Body of pancreas (tissue), 4 donors: ENCODE measurements around the gene ZPLD1. TPM values are rescaled to one million over a fixed set of nuclear protein-coding genes. Genes with fewer than 3 reads are reported as not detected.

Source experiments
- ATAC-seq: fragments of 150-250 bp; one replicate; pipeline ENCODE4 v1.9.1; 2016
- DNase-seq, 4 donors: peaks; one replicate each; pipeline ENCODE4 v3.0.0-alpha.2; 2019
- H3K27ac ChIP-seq, 4 donors: fragments of 200-600 bp; sonication (generic); 1 replicate in 3 of 4; 2 replicates in 1 of 4; pipeline versions ENCODE4 v1.5.1 to v1.6.1; 2016 to 2019; ENCODE audit warnings: mild to moderate bottlenecking in 1 of 4, mixed read lengths in 1 of 4, moderate library complexity in 1 of 4
- H3K27me3 ChIP-seq, 2 donors: fragments of 200-600 bp; sonication (generic); one replicate each; pipeline ENCODE4 v1.6.0; 2016; ENCODE audit warnings: mild to moderate bottlenecking in 1 of 2
- H3K36me3 ChIP-seq, 2 donors: fragments of 200-600 bp; sonication (generic); replicated peaks in 1 of 2; 2 replicates each; pipeline ENCODE4 v1.5.1; 2016; ENCODE audit warnings: low read depth in 2 of 2; ENCODE audit not compliant: insufficient read depth in 1 of 2
- H3K4me1 ChIP-seq: fragments of 200-600 bp; sonication (generic); one replicate; pipeline ENCODE4 v1.6.0; 2016
- H3K4me3 ChIP-seq, 2 donors: fragments of 200-600 bp; sonication (generic); 1 replicate in 1 of 2; 2 replicates in 1 of 2; pipeline ENCODE4 v1.5.1; 2016 to 2019
- H3K9me3 ChIP-seq, 3 donors: fragments of 200-600 bp; sonication (generic); 1 replicate in 2 of 3; 2 replicates in 1 of 3; pipeline ENCODE4 v1.5.1; 2016
- POLR2A ChIP-seq, 3 donors: fragments of 450-650 bp; IDR thresholded peaks; one replicate each; pipeline ENCODE4 v1.6.1; 2016; ENCODE audit warnings: antibody characterized with exemption in 3 of 3, mild to moderate bottlenecking in 2 of 3
- WGBS, 2 donors: methylation state at CpG; one replicate each; pipeline ENCODE4 v1.1.5; 2017; 5-methylcytosine and 5-hydroxymethylcytosine counted together
- intact Hi-C: fragments of 100-400 bp; cut with DNase I; formaldehyde crosslinking; loops from one replicate; pipeline ENCODE4 v1.15.1; 2023
- total RNA-seq, 2 donors: library from RNA; depleted of rRNA; stranded (reverse); fragments of >200 nt; gene quantifications; one replicate each; pipeline ENCODE4 v1.1.0, GENCODE V29; 2016
- TF ChIP-seq, protein P1 (sequence below), 7 experiments: fragments of 450-650 bp in 4 of 7; fragments of 200-600 bp in 3 of 7; sonication (generic) in 3 of 7; IDR thresholded peaks; one replicate each; pipeline ENCODE4 v1.5.1; 2016 to 2019; ENCODE audit warnings: antibody characterized with exemption in 7 of 7

Gene ZPLD1
- total RNA-seq, 2 donors from 2014 or later, result 0.26 TPM; not detected in 1

DNA sequence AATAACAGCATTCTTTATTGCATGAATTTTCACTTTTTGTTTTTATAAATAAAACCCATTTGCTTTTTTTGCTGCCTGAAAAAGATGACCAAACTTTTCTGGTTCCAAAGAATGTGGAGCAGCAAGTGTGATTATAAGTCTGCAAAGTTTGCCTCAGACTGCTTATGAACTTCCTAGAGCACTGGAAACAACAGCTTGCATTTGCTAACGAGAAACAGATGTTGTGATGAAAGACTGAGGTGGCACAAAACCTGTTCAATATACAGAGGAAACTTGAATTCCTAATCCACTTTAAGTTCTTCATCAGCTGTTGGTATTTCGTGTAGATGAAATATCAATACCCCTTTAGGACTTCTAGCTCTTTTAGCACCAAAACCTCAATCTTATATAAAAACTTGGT is 9.3 kb downstream of the ZPLD1 start:
- TF ChIP-seq POLR2A (IDR thresholded peaks at IDR 0.05), result no peak
- TF ChIP-seq, protein P1, sequence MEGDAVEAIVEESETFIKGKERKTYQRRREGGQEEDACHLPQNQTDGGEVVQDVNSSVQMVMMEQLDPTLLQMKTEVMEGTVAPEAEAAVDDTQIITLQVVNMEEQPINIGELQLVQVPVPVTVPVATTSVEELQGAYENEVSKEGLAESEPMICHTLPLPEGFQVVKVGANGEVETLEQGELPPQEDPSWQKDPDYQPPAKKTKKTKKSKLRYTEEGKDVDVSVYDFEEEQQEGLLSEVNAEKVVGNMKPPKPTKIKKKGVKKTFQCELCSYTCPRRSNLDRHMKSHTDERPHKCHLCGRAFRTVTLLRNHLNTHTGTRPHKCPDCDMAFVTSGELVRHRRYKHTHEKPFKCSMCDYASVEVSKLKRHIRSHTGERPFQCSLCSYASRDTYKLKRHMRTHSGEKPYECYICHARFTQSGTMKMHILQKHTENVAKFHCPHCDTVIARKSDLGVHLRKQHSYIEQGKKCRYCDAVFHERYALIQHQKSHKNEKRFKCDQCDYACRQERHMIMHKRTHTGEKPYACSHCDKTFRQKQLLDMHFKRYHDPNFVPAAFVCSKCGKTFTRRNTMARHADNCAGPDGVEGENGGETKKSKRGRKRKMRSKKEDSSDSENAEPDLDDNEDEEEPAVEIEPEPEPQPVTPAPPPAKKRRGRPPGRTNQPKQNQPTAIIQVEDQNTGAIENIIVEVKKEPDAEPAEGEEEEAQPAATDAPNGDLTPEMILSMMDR (IDR thresholded peaks at IDR 0.05), result no peak
- ATAC-seq (no peak), DNase-seq (no peak)
- Histone ChIP-seq H3K9me3 (no peaks in the 10 kb centered on the region), H3K27me3 (no peaks in the 10 kb centered on the region), H3K27ac (no peak overlapping the region), H3K4me1 (no peaks in the 10 kb centered on the region), H3K36me3 (no peaks in the 10 kb centered on the region), H3K4me3 (no peak overlapping the region)
- WGBS, 2 donors, result 45% methylated on average over 2 of the region's 2 CpGs
- intact Hi-C loops, result no loop called here

DNA sequence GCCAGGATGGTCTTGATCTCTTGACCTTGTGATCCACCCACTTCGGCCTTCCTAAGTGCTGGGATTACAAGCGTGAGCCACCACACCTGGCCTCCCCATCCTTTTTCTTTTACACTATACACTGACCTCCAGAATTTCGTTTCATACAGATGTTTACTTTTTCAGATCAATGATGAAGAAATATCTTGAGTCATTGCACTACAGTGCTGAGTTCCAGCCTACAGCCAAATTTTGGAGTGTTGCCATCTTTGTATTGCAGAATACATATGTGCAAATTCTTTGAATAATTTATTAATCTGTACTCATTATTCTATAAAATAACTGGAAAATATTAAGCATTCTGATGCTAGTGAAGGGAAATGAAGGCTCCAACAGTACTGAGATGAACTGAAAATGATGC is 12.5 kb downstream of the ZPLD1 start:
- no peak for TF ChIP-seq POLR2A (IDR thresholded peaks at IDR 0.05)
- TF ChIP-seq, protein P1 (IDR thresholded peaks at IDR 0.05), result no peak
- intact Hi-C loops, result no loop called here
- 44 to 58% methylated on average over 3 of the region's 3 CpGs for WGBS, 2 donors
- no peaks in the 10 kb centered on the region for H3K36me3 ChIP-seq
- H3K4me3 ChIP-seq, result no peak overlapping the region
- H3K4me1 ChIP-seq, result no peaks in the 10 kb centered on the region
- H3K27me3 ChIP-seq, result no peaks in the 10 kb centered on the region
- DNase-seq (no peak), ATAC-seq (no peak)
- H3K27ac ChIP-seq, result no peak overlapping the region
- no peaks in the 10 kb centered on the region for H3K9me3 ChIP-seq

DNA sequence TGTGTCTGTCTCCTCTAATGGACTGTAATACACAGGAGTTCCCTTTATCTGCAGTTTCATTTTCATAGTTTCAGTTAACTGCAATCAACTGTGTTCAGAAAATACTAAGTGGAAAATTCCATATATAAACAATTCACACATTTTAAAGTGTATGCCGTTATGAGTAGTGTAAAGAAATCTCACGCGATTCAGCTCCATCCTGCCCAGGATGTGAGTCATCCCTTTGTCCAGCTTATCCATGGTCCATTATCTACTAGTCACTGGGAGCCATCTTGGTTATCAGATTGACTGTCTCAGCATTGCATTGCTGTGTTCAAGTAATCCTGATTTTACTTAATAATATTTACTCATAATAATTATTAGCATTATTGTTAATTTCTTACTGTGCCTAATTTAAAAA is 14.5 kb downstream of the ZPLD1 start:
- intact Hi-C loops, result no loop called here
- Histone ChIP-seq H3K4me3 (no peak overlapping the region), H3K4me1 (no peaks in the 10 kb centered on the region), H3K9me3 (no peaks in the 10 kb centered on the region), H3K27me3 (no peaks in the 10 kb centered on the region), H3K36me3 (no peaks in the 10 kb centered on the region), H3K27ac (no peak overlapping the region)
- ATAC-seq, result no peak
- WGBS, 2 donors, result 79 to 82% methylated on average over 3 of the region's 3 CpGs
- TF ChIP-seq, protein P1 (IDR thresholded peaks at IDR 0.05), result no peak
- no peak for TF ChIP-seq POLR2A (IDR thresholded peaks at IDR 0.05)
- no peak for DNase-seq

DNA sequence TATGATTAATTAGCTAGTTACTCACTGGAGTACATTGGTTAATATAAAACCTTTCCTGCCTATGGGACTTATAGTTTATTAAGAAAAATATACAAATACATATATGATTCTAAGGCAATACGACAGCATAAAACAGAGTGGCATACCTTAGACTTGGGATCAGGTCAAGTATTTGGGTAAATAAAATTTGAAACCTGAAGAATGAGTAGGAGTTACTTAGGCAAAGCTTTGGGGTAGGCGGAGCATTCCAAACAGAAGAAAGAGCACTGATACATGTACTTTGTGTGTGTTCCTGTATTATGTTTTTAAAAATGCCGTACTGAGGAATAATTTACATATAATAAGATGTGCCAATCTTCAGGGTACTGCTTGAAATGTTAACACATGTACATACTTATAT is 15.1 kb downstream of the ZPLD1 start:
- ATAC-seq, result no peak
- H3K27me3 ChIP-seq, result no peaks in the 10 kb centered on the region
- no peaks in the 10 kb centered on the region for H3K36me3 ChIP-seq

DNA sequence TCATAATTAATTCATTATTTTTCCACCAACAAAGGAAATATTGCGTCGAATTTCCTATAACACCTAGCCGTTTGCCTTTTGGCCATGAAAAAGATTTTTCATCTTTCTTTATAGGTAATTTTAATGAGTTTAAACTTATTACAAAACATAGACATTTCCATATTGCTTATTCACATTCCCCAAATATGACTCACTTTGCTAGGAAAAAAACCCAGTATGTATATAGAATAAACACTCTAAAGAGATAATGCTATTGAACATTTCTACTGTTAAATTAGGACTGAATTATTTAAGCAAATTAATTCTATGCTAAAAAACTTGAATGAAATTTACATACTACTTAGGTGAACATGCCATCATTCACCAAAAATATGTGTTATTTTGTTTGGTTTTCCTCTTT is 16.2 kb downstream of the ZPLD1 start:
- ATAC-seq (no peak), DNase-seq (no peak)
- H3K4me1 ChIP-seq, result no peaks in the 10 kb centered on the region
- no peaks in the 10 kb centered on the region for H3K9me3 ChIP-seq
- H3K4me3 ChIP-seq, result no peak overlapping the region
- intact Hi-C loops, result no loop called here
- H3K27ac ChIP-seq, result no peak overlapping the region
- no peak for TF ChIP-seq POLR2A (IDR thresholded peaks at IDR 0.05)
- no peaks in the 10 kb centered on the region for H3K27me3 ChIP-seq
- H3K36me3 ChIP-seq, result no peaks in the 10 kb centered on the region
- 89 to 92% methylated on average over 3 of the region's 3 CpGs for WGBS, 2 donors

More for the DNA sequence above, 15.1 kb downstream of the ZPLD1 start:
- TF ChIP-seq POLR2A (IDR thresholded peaks at IDR 0.05), result no peak
- TF ChIP-seq, protein P1 (IDR thresholded peaks at IDR 0.05), result no peak
- intact Hi-C loops, result no loop called here
- no peak for DNase-seq
- Histone ChIP-seq H3K9me3 (no peaks in the 10 kb centered on the region), H3K4me1 (no peaks in the 10 kb centered on the region), H3K27ac (no peak overlapping the region), H3K4me3 (no peak overlapping the region)
- WGBS, 2 donors, result 70 to 74% methylated on average over 3 of the region's 3 CpGs
